Activated naive CD8-positive, alpha-beta T cell treated with anti-CD3 and anti-CD28 coated beads, Interleukin-2, amount 10 ng/mL, durations not matched to agents 7 days and 5 days (primary cell): Measurements from ENCODE around the gene MPP7. TPM values are rescaled to one million over a fixed set of nuclear protein-coding genes. Genes with fewer than 3 reads are reported as not detected.

Experiments used
- ATAC-seq: fragments of 150-1000 bp; cut with Tn5 transposase; one replicate; pipeline ENCODE4 v1.10.0; 2021; ENCODE audit warnings: low read depth, moderate library complexity
- POLR2A ChIA-PET: fragments of 350-600 bp; sonication (Branson Sonifier 250); formaldehyde crosslinking; loops from one replicate; lab custom pipeline; 2021; ENCODE audit warnings: antibody characterized with exemption; lab: Charles Lee
- DNase-seq: peaks from one replicate; pipeline ENCODE4 v3.0.0; 2021
- H3K27ac Mint-ChIP-seq: one replicate; pipeline ENCODE4 v1.8.0; 2022; ENCODE audit warnings: mild to moderate bottlenecking, mixed read lengths
- H3K27me3 Mint-ChIP-seq: one replicate; pipeline ENCODE4 v1.8.0; 2022; ENCODE audit warnings: mild to moderate bottlenecking, moderate library complexity, mixed read lengths
- H3K36me3 Mint-ChIP-seq: one replicate; pipeline ENCODE4 v1.8.0; 2021; ENCODE audit warnings: mild to moderate bottlenecking, mixed read lengths
- H3K4me1 Mint-ChIP-seq: one replicate; pipeline ENCODE4 v1.8.0; 2021; ENCODE audit warnings: mixed read lengths
- H3K4me3 Mint-ChIP-seq: one replicate; pipeline ENCODE4 v1.8.0; 2022; ENCODE audit warnings: mild to moderate bottlenecking, moderate library complexity, mixed read lengths
- H3K9me3 Mint-ChIP-seq: one replicate; pipeline ENCODE4 v1.8.0; 2021; ENCODE audit warnings: mixed read lengths
- total RNA-seq, 2 experiments: library from RNA; stranded (reverse); gene quantifications; one replicate each; pipeline ENCODE4 v1.2.3, GENCODE V29; 2021

Gene MPP7
- total RNA-seq, 2 experiments from 2014 or later: 23.4 to 24.2 TPM

DNA sequence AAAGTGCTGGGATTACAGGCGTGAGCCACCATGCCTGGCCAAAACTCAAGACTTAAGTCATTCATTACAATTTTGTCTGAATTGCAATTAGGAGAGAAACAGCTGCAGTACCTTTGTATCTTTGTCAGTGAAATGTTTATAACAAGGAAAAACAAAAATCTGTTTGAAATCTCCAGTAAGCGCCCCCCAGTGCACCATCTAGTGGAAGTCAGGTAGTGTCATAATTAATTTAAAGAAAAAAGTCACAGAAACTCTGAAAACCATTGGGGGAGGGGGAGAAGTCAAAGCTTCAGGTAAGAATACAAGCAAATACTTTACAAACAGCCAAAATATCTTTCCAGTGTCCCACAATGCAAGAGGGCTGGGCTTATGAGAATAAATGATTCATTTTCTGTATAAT lies 2.8 kb downstream of the MPP7 start:
- POLR2A ChIA-PET: interaction anchor here (1.3 kb wide), 1 partner anchor 33 kb away, joined by 4 read pairs; no protein-coding TSS in a partner anchor
- peaks cover 3% of the 10 kb centered on the region for H3K36me3 Mint-ChIP-seq
- H3K27me3 Mint-ChIP-seq: peaks cover 7% of the 10 kb centered on the region
- DNase-seq (no peak), ATAC-seq (no peak)
- H3K4me1 Mint-ChIP-seq: peaks cover 42% of the 10 kb centered on the region
- H3K4me3 Mint-ChIP-seq: no peak overlapping the region
- no peaks in the 10 kb centered on the region for H3K9me3 Mint-ChIP-seq
- no peak overlapping the region for H3K27ac Mint-ChIP-seq

DNA sequence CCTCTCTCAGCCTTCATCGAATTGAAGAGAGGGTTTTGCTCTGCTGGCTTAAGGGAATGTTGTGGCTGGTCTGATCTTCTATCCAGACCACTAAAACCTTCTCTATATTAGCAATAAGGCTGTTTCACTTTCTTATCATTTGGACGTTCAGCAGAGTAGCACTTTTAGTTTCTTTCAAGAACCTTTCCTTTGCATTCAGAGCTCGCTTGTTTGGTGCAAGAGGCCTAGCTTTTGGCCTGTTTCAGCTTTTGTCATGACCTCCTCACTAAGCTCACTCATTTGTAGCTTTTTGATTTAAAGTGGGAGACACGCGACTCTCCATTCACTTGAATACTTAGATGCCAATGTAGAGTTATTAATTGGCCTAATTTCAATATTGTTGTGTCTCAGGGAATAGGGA lies 3.9 kb downstream of the MPP7 start:
- H3K4me3 Mint-ChIP-seq: peak overlapping the region; percentile 29
- ATAC-seq: no peak
- peaks cover 2% of the 10 kb centered on the region for H3K27me3 Mint-ChIP-seq
- H3K4me1 Mint-ChIP-seq: peaks cover 41% of the 10 kb centered on the region
- H3K36me3 Mint-ChIP-seq: peaks cover 3% of the 10 kb centered on the region
- POLR2A ChIA-PET: interaction anchor here (1.3 to 1.4 kb wide), 2 partner anchors 34 to 69 kb away, joined by 3 to 4 read pairs; no protein-coding TSS in a partner anchor
- peak overlapping the region; percentile 67 for H3K27ac Mint-ChIP-seq
- no peak for DNase-seq
- no peaks in the 10 kb centered on the region for H3K9me3 Mint-ChIP-seq

DNA sequence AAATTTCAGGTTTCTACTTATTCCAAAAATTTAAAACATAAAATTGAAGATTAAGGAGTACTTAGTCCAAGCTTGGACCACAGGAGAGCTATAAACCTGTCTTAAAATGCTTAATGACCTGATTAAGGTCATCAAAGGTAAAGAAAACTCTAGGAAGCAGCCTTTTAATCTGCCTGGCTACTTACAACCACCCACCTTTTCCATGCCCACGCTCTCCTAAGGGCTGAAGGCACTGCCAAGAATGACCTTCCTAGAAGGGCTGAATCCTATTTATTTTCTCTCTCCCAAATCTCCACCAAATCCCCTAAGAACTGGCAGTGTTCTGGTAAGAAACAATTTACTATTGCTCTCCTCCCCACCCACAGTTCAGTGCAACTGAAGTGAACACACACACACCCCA lies 6.8 kb downstream of the MPP7 start:
- POLR2A ChIA-PET: no interaction called here
- Mint-ChIP-seq H3K27me3 (no peaks in the 10 kb centered on the region), H3K27ac (no peak overlapping the region), H3K4me1 (peaks cover 37% of the 10 kb centered on the region), H3K4me3 (no peak overlapping the region), H3K9me3 (no peaks in the 10 kb centered on the region), H3K36me3 (peaks cover 7% of the 10 kb centered on the region)
- DNase-seq (no peak), ATAC-seq (no peak)

DNA sequence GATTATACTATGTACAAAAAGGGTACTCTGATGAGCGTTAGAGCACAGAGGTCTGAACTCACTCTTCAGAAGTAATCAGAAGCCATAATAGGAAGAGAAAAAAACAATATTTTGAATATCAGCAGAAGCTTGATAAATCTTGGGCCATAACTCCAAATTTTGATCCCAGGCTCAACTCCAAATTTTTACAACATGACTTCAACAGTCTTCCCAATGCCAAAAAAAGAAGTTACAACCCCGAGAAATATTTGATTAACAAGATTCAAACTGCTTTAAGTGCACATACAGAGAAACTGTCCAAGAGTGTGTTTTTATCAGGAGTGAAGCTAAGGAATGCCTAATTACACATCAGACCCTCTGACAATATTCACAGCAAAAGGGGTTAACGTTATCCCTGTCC lies 7.5 kb downstream of the MPP7 start:
- H3K36me3 Mint-ChIP-seq: peaks cover 7% of the 10 kb centered on the region
- ATAC-seq (no peak), DNase-seq (no peak)
- no peak overlapping the region for H3K4me3 Mint-ChIP-seq
- POLR2A ChIA-PET: no interaction called here
- peaks cover 35% of the 10 kb centered on the region for H3K4me1 Mint-ChIP-seq
- no peaks in the 10 kb centered on the region for H3K9me3 Mint-ChIP-seq
- no peak overlapping the region for H3K27ac Mint-ChIP-seq
- no peaks in the 10 kb centered on the region for H3K27me3 Mint-ChIP-seq

DNA sequence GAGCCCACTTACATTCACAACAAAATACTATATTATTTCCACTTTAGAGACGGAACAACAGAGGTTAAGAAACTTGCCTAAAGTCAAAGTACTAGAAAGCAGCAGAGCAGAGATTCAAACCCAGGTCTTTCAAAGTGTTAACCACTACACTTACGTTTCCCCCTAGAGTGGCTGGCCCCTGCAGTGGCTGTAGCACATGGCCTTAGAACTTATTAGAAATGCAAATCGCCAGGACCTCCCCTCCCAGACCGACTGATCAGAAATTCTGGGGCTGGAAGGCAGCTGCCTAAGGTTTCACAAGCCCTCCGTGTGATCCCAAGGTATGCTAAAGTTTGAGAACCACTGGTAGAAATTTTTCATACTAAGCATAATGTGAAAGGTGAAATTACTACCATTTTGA lies 8.1 kb downstream of the MPP7 start:
- Mint-ChIP-seq H3K36me3 (peaks cover 7% of the 10 kb centered on the region), H3K4me1 (peaks cover 30% of the 10 kb centered on the region), H3K9me3 (no peaks in the 10 kb centered on the region), H3K4me3 (no peak overlapping the region), H3K27me3 (no peaks in the 10 kb centered on the region), H3K27ac (no peak overlapping the region)
- ATAC-seq (no peak), DNase-seq (no peak)
- POLR2A ChIA-PET: no interaction called here

DNA sequence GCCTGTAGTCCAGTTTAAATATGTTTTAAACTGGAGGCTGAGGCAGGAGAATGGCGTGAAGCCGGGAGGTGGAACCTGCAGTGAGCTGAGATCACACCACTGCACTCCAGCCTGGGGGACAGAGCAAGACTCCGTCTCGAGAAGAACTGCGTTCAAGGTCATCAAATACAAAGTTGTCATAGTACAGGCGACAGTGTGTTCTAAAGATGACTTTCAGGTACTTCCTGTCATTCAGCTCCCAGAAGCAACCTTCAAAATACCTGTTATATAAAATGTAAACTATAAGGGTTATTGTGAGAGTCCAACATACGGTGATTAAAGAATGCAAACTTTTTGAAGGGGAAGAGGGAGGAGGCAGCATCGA lies 8.7 kb downstream of the MPP7 start:
- Mint-ChIP-seq H3K27ac (no peak overlapping the region), H3K9me3 (no peaks in the 10 kb centered on the region), H3K36me3 (peaks cover 5% of the 10 kb centered on the region), H3K27me3 (no peaks in the 10 kb centered on the region), H3K4me1 (peaks cover 27% of the 10 kb centered on the region), H3K4me3 (no peak overlapping the region)
- POLR2A ChIA-PET: no interaction called here
- no peak for DNase-seq
- ATAC-seq: no peak

DNA sequence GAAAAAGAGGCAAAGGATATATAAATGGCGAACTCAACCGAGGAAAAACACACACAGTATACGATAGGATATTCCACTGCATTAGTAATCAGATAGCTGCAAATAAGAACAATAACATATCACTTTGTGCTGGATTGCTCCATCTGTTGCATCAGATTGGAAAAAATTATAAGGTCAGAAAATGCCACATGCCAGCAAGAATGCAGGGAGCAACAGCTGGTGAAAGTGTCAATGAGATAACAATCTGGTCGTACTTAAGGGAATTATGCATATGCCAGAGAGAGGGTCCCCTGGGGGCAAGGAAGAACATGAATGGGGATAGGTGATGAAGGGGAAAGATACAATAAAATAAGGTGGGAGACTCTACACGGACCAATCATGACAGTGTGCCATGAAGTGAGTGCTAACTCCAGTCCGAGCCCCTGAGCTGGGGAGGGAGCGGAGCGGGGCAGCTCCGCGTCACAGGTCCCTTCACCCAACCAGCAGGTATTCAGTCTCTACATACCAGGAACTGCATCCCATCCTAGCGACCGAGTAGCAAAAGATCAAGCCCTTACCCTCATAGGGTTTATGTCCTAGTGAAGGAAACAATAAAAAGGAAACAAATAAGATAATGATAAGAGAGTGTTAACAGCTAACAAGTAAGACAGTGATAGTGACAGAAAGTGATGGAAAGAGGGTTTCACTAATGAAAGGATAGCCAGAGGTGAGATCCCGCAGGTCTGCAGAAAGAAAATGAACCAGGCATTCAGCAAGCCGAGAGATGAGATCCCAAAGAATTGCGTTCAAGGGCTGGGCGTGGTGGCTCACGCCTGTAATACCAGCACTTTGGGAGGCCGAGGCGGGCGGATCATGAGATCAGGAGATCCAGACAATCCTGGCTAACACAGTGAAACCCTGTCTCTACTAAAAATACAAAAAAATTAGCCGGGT lies 9.4 kb downstream of the MPP7 start:
- Mint-ChIP-seq H3K27ac (peak overlapping the region; percentile 3), H3K27me3 (no peaks in the 10 kb centered on the region), H3K4me3 (no peak overlapping the region), H3K9me3 (no peaks in the 10 kb centered on the region), H3K36me3 (peaks cover 5% of the 10 kb centered on the region), H3K4me1 (peaks cover 23% of the 10 kb centered on the region)
- POLR2A ChIA-PET: no interaction called here
- ATAC-seq (no peak), DNase-seq (no peak)

DNA sequence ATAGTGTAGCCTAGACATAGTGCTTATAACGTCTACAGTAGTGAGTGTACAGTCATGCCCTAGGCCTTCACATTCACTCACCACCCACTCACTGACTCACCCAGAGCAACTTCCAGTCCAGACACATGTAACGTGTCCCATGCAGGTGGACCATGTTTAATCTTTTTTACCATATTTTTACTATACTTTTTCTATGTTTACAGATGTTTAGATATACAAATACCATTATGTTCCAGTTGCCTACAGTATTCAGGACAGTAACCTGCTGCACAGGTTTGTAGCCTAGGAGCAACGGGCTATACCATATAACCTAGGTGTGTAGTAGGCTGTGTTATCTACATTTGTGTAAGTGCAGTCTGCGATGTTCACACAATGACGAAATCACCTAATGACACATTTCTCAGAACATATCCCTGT lies 11.0 kb downstream of the MPP7 start:
- DNase-seq (no peak), ATAC-seq (no peak)
- H3K36me3 Mint-ChIP-seq: peaks cover 7% of the 10 kb centered on the region
- no peak overlapping the region for H3K27ac Mint-ChIP-seq
- POLR2A ChIA-PET: interaction anchor here (0.7 kb wide), 1 partner anchor 66 kb away, joined by 3 read pairs; no protein-coding TSS in a partner anchor
- H3K4me1 Mint-ChIP-seq: peaks cover 19% of the 10 kb centered on the region
- peaks cover 1% of the 10 kb centered on the region for H3K9me3 Mint-ChIP-seq
- no peak overlapping the region for H3K4me3 Mint-ChIP-seq
- no peaks in the 10 kb centered on the region for H3K27me3 Mint-ChIP-seq

DNA sequence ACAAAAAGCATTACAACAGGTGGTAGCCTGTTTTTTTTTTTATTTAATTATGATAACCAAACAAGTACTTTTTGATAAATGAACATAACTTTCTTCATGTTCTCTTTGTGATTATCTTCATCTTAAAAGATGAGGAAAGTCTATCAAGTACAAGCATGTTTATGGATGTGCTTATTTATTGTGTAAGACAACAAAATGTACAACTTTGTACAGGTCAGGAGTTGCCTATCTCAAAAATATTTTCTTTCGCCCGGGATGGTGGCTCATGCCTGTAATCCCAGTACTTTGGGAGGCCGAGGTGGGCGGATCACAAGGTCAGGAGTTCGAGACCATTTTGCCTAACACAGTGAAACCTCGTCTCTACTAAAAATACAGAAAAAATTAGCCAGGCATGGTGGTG lies 17.0 kb downstream of the MPP7 start:
- peaks cover 9% of the 10 kb centered on the region for H3K4me1 Mint-ChIP-seq
- peaks cover 1% of the 10 kb centered on the region for H3K9me3 Mint-ChIP-seq
- H3K27me3 Mint-ChIP-seq: no peaks in the 10 kb centered on the region
- POLR2A ChIA-PET: no interaction called here
- no peak overlapping the region for H3K27ac Mint-ChIP-seq
- DNase-seq: no peak
- no peak for ATAC-seq
- H3K4me3 Mint-ChIP-seq: no peak overlapping the region
- peaks cover 3% of the 10 kb centered on the region for H3K36me3 Mint-ChIP-seq

DNA sequence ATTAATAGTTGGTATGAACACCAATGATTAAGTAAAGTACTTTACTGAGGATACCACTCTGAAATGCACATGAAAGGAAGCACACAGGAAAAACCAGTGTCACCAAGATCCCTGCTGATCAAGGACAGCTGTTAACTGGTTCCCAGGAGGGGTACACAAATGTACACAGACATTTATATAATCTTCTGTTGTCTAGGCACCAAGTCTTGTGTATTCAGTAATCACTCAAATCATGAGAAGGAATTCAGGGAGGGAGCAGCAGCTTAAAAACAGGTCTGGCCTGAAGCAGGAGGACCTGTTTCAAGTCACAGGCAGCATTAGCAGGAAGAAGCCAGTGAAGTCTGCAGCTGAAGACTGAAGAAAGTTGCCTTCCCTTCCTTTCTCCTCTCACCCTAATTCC lies 18.7 kb downstream of the MPP7 start:
- peaks cover 9% of the 10 kb centered on the region for H3K4me1 Mint-ChIP-seq
- ATAC-seq: no peak

DNA sequence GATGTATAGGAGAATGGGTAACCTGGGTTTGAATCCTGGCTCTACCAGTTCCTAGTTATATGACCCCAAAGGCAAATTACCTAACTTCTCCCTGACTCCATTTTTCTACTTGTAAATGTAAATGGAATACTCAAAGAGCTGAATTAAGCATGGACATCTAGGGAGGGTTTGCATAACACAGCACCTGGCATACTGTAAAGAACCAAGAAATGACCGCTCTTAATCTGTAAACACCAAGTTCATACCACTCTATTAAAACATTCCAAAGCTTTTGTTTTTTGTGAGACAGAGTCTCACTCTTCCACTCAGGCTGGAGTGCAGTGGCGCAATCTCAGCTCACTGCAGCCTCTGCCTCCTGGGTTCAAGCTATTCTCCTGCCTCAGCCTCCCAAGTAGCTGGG lies 19.6 kb downstream of the MPP7 start:
- no peaks in the 10 kb centered on the region for H3K27me3 Mint-ChIP-seq

More for the DNA sequence above, 18.7 kb downstream of the MPP7 start:
- Mint-ChIP-seq H3K4me3 (no peak overlapping the region), H3K36me3 (peaks cover 3% of the 10 kb centered on the region), H3K27ac (no peak overlapping the region), H3K27me3 (no peaks in the 10 kb centered on the region), H3K9me3 (peaks cover 1% of the 10 kb centered on the region)
- no peak for DNase-seq
- POLR2A ChIA-PET: no interaction called here

DNA sequence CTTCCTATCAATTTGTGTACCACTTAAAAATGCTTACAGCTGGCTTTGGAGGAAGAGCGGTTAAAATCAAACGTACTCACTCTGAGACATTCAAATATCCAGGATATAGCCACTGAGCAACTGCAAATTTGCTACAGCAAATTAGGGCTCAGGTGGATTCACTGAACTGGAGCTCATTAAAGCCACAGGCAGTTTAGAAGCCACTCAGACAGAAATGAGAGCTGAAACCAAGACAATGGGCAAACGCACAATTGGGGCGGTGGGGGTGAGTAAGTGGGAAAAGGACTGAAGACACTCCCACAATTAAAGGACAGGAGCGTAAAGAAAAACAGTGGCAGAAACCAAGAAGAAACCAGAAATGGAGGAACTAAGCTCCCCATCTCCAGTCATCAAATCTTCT lies 20.5 kb downstream of the MPP7 start:
- Mint-ChIP-seq H3K36me3 (peaks cover 1% of the 10 kb centered on the region), H3K9me3 (no peaks in the 10 kb centered on the region), H3K4me3 (no peak overlapping the region), H3K27ac (no peak overlapping the region), H3K27me3 (no peaks in the 10 kb centered on the region), H3K4me1 (peaks cover 9% of the 10 kb centered on the region)
- DNase-seq: no peak
- POLR2A ChIA-PET: no interaction called here
- no peak for ATAC-seq

More for the DNA sequence above, 19.6 kb downstream of the MPP7 start:
- POLR2A ChIA-PET: no interaction called here
- Mint-ChIP-seq H3K4me3 (no peak overlapping the region), H3K36me3 (peaks cover 3% of the 10 kb centered on the region), H3K4me1 (peaks cover 9% of the 10 kb centered on the region), H3K27ac (no peak overlapping the region), H3K9me3 (peaks cover 1% of the 10 kb centered on the region)
- ATAC-seq (no peak), DNase-seq (no peak)

DNA sequence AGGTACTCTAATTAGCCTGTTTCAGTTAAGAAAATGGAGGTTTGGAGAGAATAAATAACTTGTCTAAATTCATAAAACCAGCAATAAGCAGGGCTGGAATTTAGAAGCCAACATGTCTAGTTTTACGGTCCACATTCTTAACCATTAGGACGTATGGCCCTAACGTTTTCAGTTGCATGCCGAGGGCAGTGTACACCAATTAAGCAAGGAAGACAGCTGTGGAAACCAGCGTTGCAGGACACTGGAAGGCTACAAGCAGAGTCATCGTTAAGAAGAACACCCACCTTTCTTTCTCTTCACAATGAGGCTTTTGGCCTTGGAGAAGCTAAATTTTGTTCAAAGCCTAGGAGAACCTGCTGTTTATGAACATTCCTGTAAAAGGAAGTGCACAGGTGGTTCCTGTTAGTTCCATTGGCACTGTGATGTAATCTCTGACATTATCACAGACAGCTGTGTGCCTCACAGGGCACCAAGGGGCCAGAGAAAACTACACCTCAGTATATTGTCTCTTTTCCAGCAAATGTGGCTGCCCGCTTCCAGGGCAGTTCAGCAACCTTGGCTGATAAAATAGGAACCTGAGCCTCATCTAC lies 21.0 kb downstream of the MPP7 start:
- Mint-ChIP-seq H3K4me3 (no peak overlapping the region), H3K9me3 (no peaks in the 10 kb centered on the region), H3K36me3 (peaks cover 1% of the 10 kb centered on the region), H3K27me3 (no peaks in the 10 kb centered on the region), H3K27ac (no peak overlapping the region), H3K4me1 (peaks cover 9% of the 10 kb centered on the region)
- DNase-seq: no peak
- no peak for ATAC-seq
- POLR2A ChIA-PET: no interaction called here

DNA sequence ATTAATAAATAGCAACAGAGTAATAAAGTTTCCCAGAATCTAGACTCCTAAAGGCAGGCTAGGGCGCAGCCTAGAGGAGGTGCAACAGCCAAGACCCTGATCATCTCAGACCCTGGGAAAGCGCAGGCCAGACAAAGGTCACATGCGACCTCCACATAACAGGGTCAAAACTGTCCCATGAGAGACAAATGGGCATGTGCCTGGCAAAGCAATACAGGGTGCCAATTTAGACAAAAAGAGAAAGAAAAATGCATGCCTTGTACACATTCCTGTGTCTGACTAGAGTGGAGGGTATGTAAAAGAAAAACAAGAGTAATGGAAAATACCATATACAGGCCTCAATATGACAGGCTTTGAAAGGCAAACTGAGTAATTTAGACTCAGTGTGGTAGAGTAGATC lies 22.2 kb downstream of the MPP7 start:
- Mint-ChIP-seq H3K27ac (no peak overlapping the region), H3K4me3 (no peak overlapping the region), H3K36me3 (peaks cover 4% of the 10 kb centered on the region), H3K9me3 (no peaks in the 10 kb centered on the region), H3K27me3 (no peaks in the 10 kb centered on the region), H3K4me1 (peaks cover 9% of the 10 kb centered on the region)
- POLR2A ChIA-PET: no interaction called here
- no peak for ATAC-seq
- no peak for DNase-seq
